GM21529 (cell line): ENCODE data around the gene PSMD2.

Experiments
- ATAC-seq: cut with Tn5 transposase; IDR thresholded peaks from one replicate; pipeline ENCODE4 v1.9.1; 2021; ENCODE audit not compliant: unreplicated experiment

Gene PSMD2

GRCh38 chr3:184354121-184354728, 55.2 kb downstream of the PSMD2 start:
- ATAC-seq, result no peak

GRCh38 chr3:184354754-184355153, 55.7 kb downstream of the PSMD2 start:
- ATAC-seq, result no peak

- no peak for ATAC-seq
Measured at GRCh38 chr3:184355261-184356040, 56.4 kb downstream of the PSMD2 start.

- no peak for ATAC-seq
Measured at GRCh38 chr3:184357248-184358123, 58.4 kb downstream of the PSMD2 start.

DNA sequence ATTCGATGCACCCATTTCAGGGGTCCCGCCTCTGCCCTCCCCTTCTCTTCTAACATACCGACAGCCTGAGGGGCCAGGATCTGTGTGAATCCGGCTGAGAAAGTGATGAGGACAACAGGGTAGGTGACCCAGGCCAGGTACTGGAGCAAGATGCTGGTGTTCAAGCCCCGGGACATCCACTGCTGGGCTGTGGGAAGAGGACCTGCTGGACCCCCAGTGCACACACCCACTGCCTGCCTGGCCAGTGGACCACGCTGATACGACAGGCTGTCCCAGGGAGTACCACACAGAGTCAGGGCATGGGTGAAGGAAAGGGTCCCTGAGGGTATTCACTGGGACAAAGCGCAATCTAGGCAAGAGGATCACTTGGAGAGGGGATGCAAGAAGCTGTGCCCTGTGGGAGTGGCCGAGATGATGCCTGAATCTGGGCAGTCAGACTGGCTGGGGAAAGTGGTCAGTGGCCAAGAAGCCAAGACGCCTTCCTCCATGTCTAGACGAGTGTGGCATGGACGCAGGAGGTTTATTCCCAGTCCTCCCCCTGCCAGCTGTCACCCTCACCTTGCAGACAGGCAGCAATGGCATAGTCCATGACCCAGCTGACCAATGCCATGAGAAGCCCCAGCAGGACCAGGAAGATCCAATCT, 59.2 kb downstream of the PSMD2 start:
- no peak for ATAC-seq
